Smooth muscle cell (in vitro differentiated cells): ENCODE data around the gene ELMO1. TPM values are rescaled to one million over a fixed set of nuclear protein-coding genes. Genes with fewer than 3 reads are reported as not detected.

Experiments used
- DNase-seq: peaks from one replicate; lab custom pipeline; 2025; ENCODE audit not compliant: unreplicated experiment; lab: John Stamatoyannopoulos, UW
- H2AFZ ChIP-seq: fragments of 200-600 bp; sonication (generic); 2 replicates; pipeline ENCODE4 v1.6.0; 2016; ENCODE audit warnings: antibody characterized with exemption, low read depth, mild to moderate bottlenecking
- H3F3A ChIP-seq: fragments of 200-600 bp; sonication (generic); 2 replicates; pipeline ENCODE4 v1.6.0; 2017; ENCODE audit warnings: antibody characterized with exemption, low read depth
- H3K27ac ChIP-seq: fragments of 200-600 bp; sonication (generic); 2 replicates; pipeline ENCODE4 v1.5.1; 2016; ENCODE audit warnings: low read depth, mild to moderate bottlenecking
- H3K27me3 ChIP-seq: fragments of 200-600 bp; sonication (generic); 2 replicates; pipeline ENCODE4 v1.6.1; 2016; ENCODE audit warnings: low read depth, mild to moderate bottlenecking
- H3K36me3 ChIP-seq: fragments of 200-600 bp; sonication (generic); 2 replicates; pipeline ENCODE4 v1.5.1; 2016; ENCODE audit warnings: low read depth
- H3K4me1 ChIP-seq: fragments of 200-600 bp; sonication (generic); 2 replicates; pipeline ENCODE4 v1.5.1; 2016; ENCODE audit warnings: low read depth
- H3K4me2 ChIP-seq: fragments of 200-600 bp; sonication (generic); 2 replicates; pipeline ENCODE4 v1.6.0; 2016; ENCODE audit warnings: mild to moderate bottlenecking
- H3K4me3 ChIP-seq: fragments of 200-600 bp; sonication (generic); 2 replicates; pipeline ENCODE4 v1.5.1; 2016; ENCODE audit warnings: mild to moderate bottlenecking
- H3K79me2 ChIP-seq: fragments of 200-600 bp; sonication (generic); 2 replicates; pipeline ENCODE4 v1.6.0; 2016; ENCODE audit warnings: low read depth, mild to moderate bottlenecking
- H3K9ac ChIP-seq: fragments of 200-600 bp; sonication (generic); 2 replicates; pipeline ENCODE4 v1.6.0; 2016; ENCODE audit warnings: low read depth
- H3K9me3 ChIP-seq: fragments of 200-600 bp; sonication (generic); replicated peaks from 2 replicates; pipeline ENCODE4 v1.5.1; 2016; ENCODE audit warnings: low read depth
- H4K20me1 ChIP-seq: fragments of 200-600 bp; sonication (generic); 2 replicates; pipeline ENCODE4 v1.6.0; 2016; ENCODE audit warnings: low read depth
- WGBS: methylation state at CpG from one replicate; pipeline ENCODE4 v1.1.7; 2016; ENCODE audit warnings: low lambda C conversion rate; 5-methylcytosine and 5-hydroxymethylcytosine counted together
- polyA plus RNA-seq: library from polyadenylated mRNA; unstranded; fragments of >200 nt; fragmentation: Nextera tagmentation; extraction: Ambion mirVana; gene quantifications from 2 replicates; pipeline ENCODE4 v1.2.1, GENCODE V29; 2016
- total RNA-seq: library from RNA; depleted of rRNA; stranded (reverse); fragments of >200 nt; gene quantifications from 2 replicates; pipeline ENCODE4 v1.2.3, GENCODE V29; 2014
- TF ChIP-seq, protein P1 (sequence below): fragments of 200-600 bp; sonication (generic); IDR thresholded peaks from 2 replicates; pipeline ENCODE4 v1.5.1; 2017; ENCODE audit warnings: borderline replicate concordance, mild to moderate bottlenecking, antibody characterized with exemption; ENCODE audit not compliant: insufficient read depth, poor library complexity, severe bottlenecking

ELMO1 gene
- total and polyA plus RNA-seq, 2 experiments from 2014 or later, result 8.2 to 36.0 TPM

GRCh38 chr7:37488163-37488764 is 39.6 kb upstream of the ELMO1 start:
- TF ChIP-seq, protein P1, sequence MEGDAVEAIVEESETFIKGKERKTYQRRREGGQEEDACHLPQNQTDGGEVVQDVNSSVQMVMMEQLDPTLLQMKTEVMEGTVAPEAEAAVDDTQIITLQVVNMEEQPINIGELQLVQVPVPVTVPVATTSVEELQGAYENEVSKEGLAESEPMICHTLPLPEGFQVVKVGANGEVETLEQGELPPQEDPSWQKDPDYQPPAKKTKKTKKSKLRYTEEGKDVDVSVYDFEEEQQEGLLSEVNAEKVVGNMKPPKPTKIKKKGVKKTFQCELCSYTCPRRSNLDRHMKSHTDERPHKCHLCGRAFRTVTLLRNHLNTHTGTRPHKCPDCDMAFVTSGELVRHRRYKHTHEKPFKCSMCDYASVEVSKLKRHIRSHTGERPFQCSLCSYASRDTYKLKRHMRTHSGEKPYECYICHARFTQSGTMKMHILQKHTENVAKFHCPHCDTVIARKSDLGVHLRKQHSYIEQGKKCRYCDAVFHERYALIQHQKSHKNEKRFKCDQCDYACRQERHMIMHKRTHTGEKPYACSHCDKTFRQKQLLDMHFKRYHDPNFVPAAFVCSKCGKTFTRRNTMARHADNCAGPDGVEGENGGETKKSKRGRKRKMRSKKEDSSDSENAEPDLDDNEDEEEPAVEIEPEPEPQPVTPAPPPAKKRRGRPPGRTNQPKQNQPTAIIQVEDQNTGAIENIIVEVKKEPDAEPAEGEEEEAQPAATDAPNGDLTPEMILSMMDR, result no peak
- H3K79me2 ChIP-seq, result no peaks in the 10 kb centered on the region
- DNase-seq, result no peak
- peaks cover 31% of the 10 kb centered on the region for H3K4me1 ChIP-seq
- H3F3A ChIP-seq, result peaks cover 5% of the 10 kb centered on the region
- peak overlapping the region; percentile 85 for H3K27ac ChIP-seq
- H4K20me1 ChIP-seq, result no peaks in the 10 kb centered on the region
- H3K4me2 ChIP-seq, result peak overlapping the region; percentile 64
- peak overlapping the region; percentile 35 for H2AFZ ChIP-seq
- no peaks in the 10 kb centered on the region for H3K9me3 ChIP-seq
- WGBS, result 85% methylated on average over 3 of the region's 3 CpGs
- peak overlapping the region; percentile 72 for H3K9ac ChIP-seq
- H3K36me3 ChIP-seq, result no peaks in the 10 kb centered on the region
- H3K27me3 ChIP-seq, result no peaks in the 10 kb centered on the region
- no peak overlapping the region for H3K4me3 ChIP-seq

DNA sequence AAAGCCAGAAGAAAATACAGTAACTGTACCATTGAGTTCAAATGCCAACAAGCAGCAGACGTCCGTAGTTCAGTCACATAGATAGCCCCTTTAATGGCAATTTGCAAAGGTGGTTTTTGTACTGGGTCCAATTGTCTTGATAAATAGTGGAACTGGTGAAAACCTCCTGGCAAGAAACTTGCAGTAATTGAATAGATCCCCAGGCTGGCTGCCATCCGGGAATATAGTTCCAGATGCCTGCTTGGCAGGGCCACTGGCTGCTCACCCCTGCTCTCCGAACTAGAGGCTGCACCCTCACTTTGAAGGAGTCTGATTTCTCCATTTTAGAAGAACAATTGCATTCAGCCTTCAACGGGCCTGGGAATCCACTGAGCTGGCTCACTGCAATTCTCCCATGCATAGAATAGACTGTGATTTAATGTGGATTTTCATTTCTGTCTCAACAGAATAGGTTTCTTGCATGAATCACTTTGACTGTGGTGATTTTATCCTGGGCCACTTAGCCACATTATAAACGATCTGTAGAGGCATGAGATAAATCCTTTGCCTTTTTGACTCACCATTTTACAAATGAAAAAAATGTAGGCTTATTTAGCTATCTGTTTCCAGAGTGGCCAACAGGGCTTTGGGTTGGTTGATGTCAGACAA is 35.9 kb upstream of the ELMO1 start:
- H3F3A ChIP-seq, result peaks cover 7% of the 10 kb centered on the region
- H3K9me3 ChIP-seq, result no peaks in the 10 kb centered on the region
- WGBS, result 71% methylated on average over 6 of the region's 6 CpGs
- no peaks in the 10 kb centered on the region for H3K79me2 ChIP-seq
- H4K20me1 ChIP-seq, result no peaks in the 10 kb centered on the region
- peak overlapping the region; percentile 63 for H3K27ac ChIP-seq
- H3K4me2 ChIP-seq, result peak overlapping the region; percentile 49
- TF ChIP-seq, protein P1, result no peak
- no peak for DNase-seq
- H3K27me3 ChIP-seq, result no peaks in the 10 kb centered on the region
- H3K4me3 ChIP-seq, result no peak overlapping the region
- H3K36me3 ChIP-seq, result no peaks in the 10 kb centered on the region
- no peak overlapping the region for H3K9ac ChIP-seq
- H3K4me1 ChIP-seq, result peaks cover 33% of the 10 kb centered on the region
- H2AFZ ChIP-seq, result no peak overlapping the region

DNA sequence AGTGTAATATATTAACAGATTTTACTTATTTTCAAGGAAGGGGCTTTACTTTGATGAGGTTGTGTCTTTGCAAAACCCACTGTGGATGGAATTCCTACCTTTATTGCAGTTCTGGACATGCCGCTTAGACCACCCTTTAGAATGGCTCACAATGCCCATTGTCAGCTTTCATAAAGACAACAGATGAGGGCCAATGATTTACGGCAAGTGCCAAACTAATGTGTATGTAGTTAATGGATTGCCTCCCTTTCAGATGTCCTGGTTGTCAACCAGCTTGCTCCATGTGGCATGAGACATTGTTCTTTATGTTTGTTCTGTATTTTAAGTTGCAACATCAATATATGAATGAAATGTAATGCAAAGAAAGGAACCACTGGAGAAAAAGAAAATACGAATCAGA is 35.0 kb upstream of the ELMO1 start:
- TF ChIP-seq, protein P1, result no peak
- H3K4me1 ChIP-seq, result peaks cover 25% of the 10 kb centered on the region
- 94% methylated on average over 3 of the region's 3 CpGs for WGBS

More for the DNA sequence above, 35.0 kb upstream of the ELMO1 start:
- no peaks in the 10 kb centered on the region for H3K27me3 ChIP-seq
- no peak overlapping the region for H3K4me2 ChIP-seq
- no peak for DNase-seq
- no peaks in the 10 kb centered on the region for H3K36me3 ChIP-seq
- no peaks in the 10 kb centered on the region for H3K79me2 ChIP-seq
- no peak overlapping the region for H3K27ac ChIP-seq
- no peaks in the 10 kb centered on the region for H3K9me3 ChIP-seq
- H2AFZ ChIP-seq, result no peak overlapping the region
- H4K20me1 ChIP-seq, result no peaks in the 10 kb centered on the region
- no peak overlapping the region for H3K4me3 ChIP-seq
- peaks cover 7% of the 10 kb centered on the region for H3F3A ChIP-seq
- no peak overlapping the region for H3K9ac ChIP-seq
